Tongue (tissue), 2 donors: Measurements from ENCODE around the gene TRIM3. TPM values are rescaled to one million over a fixed set of nuclear protein-coding genes. Genes with fewer than 3 reads are reported as not detected.

Experiments used
- DNase-seq: peaks from one replicate; pipeline ENCODE4 v3.0.0-alpha.2; 2015
- total RNA-seq: library from RNA; depleted of rRNA; stranded (reverse); fragments of >200 nt; gene quantifications from one replicate; pipeline ENCODE4 v1.2.3, GENCODE V29; 2014

Gene TRIM3
- total RNA-seq, 1 donor from 2014 or later = 21.1 TPM

GRCh38 chr11:6401464-6401863 is 72.3 kb downstream of the TRIM3 start:
- DNase-seq = no peak

DNA sequence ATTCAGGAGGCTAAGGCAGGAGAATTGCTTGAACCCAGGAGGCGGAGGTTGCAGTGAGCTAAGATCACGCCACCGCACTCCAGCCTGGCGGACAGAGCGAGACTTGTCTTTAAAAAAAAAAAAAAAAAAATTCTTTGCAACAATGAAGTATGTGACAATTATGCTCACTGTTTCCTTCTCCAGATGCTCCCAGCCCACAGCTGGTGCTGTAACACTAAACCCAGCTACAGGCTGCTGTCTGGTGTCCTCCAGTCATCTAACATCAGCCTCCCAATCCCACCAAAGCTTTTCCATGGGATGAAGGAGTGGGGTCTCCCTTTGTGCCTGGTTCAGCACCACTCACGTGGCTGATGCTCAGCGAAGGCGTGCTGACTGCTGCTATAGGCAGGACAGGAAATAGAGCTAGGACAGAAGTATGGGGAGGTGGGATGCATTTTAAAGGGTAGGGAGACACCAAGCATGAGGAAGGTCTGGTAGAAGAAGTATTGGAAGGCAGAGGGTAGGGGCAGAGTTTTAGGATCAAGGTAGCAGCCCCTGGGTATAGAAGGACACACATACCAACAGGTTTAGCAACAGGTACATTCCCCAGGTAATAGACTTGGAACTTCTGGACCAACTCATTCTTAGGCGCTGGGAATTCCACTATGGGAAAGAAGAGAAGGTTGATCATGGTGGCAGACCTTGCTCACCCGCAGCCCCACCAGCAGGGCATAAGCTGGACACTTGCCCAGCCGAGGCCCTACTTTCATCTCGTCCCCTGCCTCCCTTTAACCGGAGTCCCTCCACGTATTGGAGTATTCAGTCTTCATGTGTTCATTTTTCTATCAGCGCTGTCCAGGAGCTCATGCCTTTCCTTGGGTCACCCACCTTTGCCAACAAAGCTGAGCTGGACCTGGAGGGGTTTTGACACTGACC is 73.1 kb downstream of the TRIM3 start:
- DNase-seq = no peak

Other genes with a start within 250 kb of the TRIM3 start
- gene FHIP1B, start 239.3 kb downstream of the TRIM3 start, total RNA-seq = 19.3 TPM
- gene CNGA4, start 234.9 kb downstream of the TRIM3 start, total RNA-seq = not detected
- not detected for gene CCKBR, start 214.1 kb downstream of the TRIM3 start, total RNA-seq
- 74.2 TPM for gene CAVIN3, start 153.4 kb downstream of the TRIM3 start, total RNA-seq
- gene SMPD1, start 83.5 kb downstream of the TRIM3 start, total RNA-seq = 24.2 TPM
- gene APBB1, start 54.8 kb downstream of the TRIM3 start, total RNA-seq = 42.4 TPM
- 0.31 TPM for gene HPX, start 33.0 kb downstream of the TRIM3 start, total RNA-seq
- gene ARFIP2, start 7.4 kb upstream of the TRIM3 start, total RNA-seq = 31.8 TPM
- 28.9 TPM for gene TIMM10B, start 7.6 kb upstream of the TRIM3 start, total RNA-seq
- gene DNHD1, start 23.3 kb upstream of the TRIM3 start, total RNA-seq = 7.0 TPM
- 18.4 TPM for gene RRP8, start 129.7 kb upstream of the TRIM3 start, total RNA-seq
- 167 TPM for gene ILK, start 129.8 kb upstream of the TRIM3 start, total RNA-seq
- gene TAF10, start 138.3 kb upstream of the TRIM3 start, total RNA-seq = 20.6 TPM
- 59.9 TPM for gene TPP1, start 145.5 kb upstream of the TRIM3 start, total RNA-seq
- 64.6 TPM for gene DCHS1, start 181.9 kb upstream of the TRIM3 start, total RNA-seq
- gene MRPL17, start 209.4 kb upstream of the TRIM3 start, total RNA-seq = 29.2 TPM